GM21619 (cell line): Measurements from ENCODE around the gene GLI3.

Experiments used
- ATAC-seq: cut with Tn5 transposase; IDR thresholded peaks from one replicate; pipeline ENCODE4 v1.9.1; 2021; ENCODE audit not compliant: unreplicated experiment

Gene GLI3

DNA sequence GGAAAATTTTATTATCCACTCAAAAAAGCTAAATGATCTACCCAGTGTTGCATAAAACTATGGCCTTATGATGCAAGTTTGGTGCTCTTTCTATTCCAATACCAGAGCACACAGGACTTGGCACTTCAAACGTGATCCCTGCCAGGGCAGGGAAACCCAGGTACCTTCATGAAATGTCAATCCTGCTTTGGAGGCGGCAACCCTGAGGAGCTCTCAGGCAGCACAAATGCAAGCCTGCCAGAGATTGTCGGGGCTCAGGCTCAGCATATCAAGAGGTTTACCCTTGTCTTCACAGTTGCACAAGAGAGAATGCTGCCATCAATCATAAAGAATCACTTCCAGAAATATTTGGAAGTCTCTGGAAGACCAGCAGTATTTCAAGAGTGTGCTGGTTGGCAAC lies 151.5 kb downstream of the GLI3 start:
- no peak for ATAC-seq

DNA sequence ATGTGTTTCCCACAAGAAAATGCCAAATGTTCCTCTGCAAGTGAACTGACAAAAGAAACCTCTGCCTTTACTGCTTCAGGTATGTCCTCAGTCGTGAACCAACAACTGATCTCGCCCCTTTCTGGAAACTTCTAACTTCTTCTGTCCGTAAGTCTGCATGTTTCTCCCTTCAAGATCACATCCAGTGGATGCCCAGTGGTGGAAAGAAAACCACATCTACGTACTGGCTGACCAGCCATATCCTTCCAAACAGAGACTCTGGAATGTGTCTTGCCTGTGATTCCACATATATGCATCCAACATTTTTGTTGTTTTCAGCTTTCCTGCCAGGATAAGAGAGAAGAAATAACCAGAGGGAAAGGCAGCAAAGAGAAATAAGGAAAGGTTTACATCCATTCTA lies 152.7 kb downstream of the GLI3 start:
- no peak for ATAC-seq

DNA sequence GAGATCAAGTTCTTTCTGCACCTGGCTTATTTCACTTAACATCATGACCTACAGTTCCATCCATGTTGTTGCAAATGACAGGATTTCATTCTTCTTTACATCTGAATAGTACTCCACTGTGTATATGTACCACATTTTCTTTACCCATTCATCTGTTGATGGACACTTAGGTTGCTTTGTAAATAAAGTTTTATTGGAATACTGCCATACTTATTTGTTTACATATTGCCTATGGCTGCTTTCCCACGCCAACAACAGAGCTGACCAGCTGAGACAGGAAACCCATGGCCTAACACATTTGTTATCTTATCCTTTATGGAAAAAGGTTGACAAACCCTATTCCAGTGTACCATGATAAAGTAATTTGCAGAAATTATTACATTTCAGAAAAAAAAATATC lies 153.7 kb downstream of the GLI3 start:
- ATAC-seq, result no peak

DNA sequence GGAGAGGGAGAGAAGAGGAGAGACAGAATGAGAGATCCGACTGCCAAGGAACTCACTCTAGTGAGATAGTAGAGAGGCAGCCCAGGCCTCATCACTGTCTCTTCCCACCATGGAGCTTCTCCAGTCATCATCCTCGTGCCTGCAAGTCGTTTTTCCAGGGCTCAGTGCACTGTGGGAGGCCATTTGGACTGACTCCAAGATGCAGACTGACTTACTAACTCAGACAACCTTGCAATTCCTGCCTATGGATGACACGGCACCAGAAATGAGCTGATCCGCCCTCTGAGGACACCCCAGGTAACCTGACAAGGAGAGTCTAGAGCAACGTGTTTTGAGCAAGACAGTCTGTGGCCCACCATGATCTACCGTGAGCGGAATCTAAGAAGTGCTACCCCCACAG lies 154.9 kb downstream of the GLI3 start:
- no peak for ATAC-seq

DNA sequence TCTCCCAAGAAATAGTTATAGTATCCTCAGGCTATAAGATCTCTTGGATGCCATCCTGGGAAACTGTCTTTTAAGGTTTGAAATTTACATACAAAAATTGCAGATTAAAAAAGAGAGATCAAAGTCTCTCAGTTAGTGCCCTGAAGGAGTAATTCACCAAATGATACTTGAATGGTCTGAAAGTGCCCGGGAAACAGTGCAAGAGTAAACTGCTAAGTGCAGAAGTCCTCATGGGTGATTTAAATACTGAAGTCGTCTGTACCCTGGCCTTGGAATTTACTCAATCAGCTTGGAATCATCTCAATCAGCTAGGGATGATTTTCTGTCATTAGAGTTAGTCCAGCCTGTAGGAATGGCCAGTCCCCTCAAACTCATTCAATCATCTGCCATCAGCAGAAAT lies 155.3 kb downstream of the GLI3 start:
- ATAC-seq, result no peak

DNA sequence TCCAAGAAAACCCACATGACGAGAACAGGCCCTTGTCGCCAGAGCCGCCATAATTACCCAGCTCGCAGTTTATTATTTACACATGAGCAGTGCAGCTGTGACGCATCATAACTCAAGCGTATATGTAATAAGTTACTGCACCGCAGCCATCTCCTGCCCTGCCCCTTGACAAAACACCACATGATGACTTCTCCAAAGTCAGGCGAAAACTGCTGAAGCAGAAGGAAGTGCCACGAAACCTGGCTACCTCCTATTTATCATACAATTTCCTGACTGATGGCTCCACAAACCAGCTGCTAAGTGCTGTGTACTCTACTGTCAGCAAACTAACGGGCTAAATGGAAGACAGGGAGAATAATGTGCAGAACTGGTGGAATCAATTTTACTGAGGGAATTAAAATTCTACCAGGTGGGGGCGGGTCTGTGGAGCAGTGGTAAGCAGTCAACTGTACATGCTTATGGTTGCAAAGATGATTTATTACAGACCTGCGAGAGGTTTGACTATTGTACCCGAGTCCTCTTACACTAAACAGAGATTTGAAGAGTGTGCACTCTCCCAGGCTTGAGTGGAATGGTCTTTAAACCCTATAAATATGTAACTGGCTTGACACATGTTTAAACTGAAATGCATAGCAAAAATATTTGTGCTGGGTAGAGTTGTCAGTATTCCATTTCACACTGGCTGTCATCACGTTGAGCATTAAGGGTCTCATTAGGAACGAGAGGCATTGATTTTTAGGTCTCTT lies 156.0 kb downstream of the GLI3 start:
- ATAC-seq, result no peak

DNA sequence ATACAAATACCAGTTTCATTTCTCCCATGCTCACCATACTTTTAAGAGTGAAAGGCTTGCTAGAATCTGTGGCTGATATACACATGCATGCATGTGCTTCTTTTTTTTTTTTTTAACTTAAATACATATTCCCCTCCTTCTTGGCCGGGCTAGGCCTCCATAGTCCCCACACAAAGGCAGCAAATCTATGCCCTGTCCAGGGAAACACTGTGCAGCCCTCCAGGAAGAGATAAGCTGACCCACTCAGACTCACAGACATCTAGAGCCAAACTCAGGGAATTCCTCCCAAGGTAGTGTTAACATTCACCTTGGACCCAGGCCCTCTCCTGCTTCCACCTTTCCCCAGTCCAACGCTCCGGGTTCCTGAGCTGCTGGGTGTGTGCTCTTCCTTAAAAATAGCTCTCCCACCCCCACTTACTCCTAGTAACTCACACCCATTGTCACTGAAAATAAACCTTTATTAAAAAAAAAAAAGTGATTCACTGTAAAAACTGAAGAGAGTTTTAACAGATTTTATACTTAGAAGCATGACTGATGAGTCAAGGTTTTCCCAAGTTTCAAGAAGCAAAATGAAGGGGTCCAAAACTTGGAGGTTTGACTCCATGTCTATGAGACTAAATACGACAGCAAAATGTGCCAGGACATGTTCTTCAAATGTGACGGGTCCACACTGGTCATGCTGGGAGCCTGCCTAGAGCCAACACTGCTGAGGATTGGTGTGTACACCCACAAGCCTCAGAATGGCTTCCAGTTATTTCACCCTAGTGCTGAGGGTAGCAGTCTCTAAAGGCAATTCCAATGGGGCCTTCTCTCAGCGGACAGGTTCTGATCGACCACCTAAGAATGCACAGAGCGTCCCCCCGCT lies 159.5 kb downstream of the GLI3 start:
- no peak for ATAC-seq

DNA sequence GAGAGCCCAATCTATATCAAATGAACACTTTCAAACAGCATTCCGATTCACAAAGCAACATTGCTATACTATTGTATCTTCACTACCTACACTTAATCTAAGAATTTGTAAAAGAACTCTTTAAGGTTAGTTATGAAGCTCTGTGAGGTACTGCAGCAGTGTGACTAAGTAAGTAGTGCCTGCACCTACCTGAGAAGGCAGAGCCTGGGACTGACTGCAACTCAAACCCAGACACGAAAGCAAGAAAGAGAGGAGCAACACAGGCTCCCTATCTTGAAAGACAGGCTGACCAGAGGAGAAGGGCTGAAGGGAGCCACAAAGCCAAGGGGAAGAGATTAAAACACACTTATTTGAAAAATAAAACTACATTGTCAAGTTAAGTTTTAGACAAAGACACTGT lies 160.1 kb downstream of the GLI3 start:
- ATAC-seq, result no peak

DNA sequence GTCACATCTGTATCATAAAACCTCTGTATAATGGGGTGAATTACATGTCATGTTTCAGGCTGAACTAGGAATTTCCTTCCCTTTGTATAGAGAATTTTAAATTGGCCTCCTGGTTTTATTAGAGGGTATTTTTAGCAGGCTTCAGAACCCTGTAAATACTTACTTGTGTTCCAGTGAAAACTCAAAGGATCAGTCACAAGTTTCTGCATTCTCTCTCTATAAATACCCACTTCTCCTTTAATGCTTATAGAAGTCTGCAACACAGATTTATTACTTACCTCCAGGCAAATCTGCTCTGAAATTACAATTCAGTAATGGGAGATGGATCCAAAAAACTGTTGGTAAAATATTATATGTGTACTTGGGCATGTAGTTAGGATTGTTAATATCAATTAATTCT lies 161.6 kb downstream of the GLI3 start:
- no peak for ATAC-seq

DNA sequence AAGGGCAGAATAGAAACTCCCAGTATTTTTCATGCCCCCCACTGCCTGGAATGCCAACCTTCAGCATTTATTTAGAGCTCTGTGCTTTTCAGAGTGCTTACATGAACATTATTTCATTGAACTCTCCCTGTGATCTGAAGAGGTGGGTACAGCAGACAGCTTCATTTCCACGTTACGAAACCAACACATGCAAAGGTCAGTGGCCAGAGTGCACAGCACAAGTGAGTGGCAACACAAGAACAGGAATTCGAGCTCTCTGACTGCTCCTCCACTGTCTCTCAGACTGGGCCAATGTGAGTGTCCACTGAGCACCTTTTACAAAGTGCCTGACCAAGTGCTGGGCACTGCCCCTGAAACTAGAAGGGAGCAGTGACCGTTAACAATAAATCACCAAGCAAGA lies 162.9 kb downstream of the GLI3 start:
- no peak for ATAC-seq

DNA sequence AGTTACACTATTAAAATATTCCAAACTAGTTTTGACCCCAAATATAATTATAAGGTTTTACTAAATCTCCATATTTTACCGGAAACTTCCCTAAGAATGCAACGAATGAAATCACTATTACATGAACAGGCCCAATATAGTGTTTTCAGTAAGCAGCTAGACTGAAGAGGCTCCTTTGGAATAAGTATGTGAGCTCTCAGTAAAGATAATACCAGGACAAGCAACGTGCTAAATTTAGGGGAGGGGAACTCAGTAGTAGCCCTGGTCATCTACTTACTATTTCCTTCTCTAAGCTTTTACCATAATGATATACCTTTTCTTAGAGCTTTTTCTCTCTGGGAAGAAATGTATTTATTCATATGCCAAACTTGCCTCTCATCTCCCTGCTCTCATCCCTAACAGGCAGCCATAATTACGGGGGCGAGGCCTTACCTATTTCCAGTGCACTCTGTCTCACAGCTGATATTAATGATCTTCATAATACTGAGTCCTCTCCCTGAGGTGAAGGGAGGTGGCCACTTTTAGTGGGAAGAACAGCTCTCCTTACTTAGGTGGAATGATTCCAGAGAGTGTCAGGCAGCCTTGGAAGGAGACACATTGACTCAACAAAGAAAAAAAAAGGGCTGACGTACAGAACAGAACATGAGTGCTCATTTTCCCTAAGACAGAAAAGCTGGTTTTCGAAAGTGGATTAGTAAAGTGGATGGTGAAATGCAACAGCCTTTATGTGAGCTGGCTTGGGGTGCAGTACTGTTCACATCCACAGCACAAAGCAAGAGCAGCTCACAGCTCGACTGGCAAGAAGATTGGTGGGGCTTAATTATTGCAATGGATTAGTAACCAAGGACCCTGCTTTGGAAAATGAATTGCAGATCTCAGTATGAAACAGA lies 165.4 kb downstream of the GLI3 start:
- ATAC-seq, result no peak

DNA sequence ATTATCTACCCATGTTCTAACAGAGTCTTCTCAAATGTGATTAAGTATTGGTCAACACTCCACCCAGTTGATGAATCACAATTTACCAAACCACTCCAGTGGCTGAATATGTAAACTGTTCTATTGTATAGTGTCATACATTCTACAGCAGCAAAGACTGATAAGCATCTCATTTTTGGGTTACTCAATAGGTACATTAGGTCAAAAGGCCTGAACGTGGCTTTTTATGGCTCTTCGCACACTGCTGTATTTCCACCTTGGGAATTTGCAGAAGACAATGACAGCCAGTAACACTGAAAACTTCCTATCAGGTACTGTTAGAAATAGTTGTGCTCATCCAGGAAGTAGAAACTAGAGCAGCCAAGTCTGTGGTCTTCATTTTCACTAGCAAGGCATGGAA lies 166.9 kb downstream of the GLI3 start:
- no peak for ATAC-seq

DNA sequence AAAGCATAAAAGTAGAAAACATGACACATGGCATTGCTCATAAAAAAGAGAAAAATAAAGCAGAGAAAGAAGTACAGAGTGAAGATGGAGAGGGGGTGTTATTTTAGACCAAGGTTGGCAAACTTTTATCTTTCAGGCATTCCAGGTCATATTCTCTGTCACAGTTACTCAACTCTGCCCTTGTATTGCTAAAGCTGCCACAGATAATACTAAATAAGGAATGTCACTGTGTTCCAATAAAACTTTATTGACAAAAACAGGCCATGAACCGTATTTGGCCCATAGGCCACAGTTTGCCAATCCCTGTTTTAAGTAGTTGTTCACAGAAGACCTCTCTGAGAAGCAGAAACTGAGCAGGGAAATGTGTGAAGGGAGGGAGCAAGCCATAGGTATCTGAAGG lies 167.4 kb downstream of the GLI3 start:
- ATAC-seq, result no peak

DNA sequence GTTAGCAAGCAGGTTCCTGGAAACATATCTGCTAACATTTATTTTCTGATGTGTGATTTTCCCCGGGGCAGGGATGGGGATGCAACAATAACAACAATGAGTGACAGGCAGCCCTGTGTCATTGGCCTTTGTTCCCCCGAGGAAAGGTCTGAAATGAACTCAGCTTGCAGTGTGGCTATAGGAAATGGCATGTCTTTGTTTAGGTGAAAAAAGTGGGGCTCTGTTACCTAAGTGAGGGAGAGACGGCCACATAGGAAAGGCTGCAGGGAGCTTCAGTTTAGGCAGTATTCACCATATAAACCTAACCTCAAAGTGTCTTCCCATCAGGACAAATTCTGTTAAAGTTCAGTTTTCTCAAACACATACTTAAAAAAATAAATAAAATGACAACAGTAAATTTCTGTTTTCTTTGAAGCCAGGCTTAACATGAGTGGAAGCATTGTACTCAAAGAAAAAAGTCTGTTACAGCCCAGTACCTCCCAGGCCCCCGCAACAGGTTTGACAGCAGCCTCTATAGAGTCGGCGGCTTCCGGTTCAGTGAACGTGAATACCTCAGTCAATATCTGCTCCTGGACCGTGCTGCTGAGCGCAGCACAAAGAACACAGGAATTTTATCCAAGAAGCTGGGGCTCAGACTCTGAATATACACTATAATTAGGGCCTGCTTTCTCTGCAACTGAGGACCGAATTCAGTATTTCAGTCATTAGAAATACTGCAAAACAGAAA lies 168.3 kb downstream of the GLI3 start:
- ATAC-seq, result no peak

DNA sequence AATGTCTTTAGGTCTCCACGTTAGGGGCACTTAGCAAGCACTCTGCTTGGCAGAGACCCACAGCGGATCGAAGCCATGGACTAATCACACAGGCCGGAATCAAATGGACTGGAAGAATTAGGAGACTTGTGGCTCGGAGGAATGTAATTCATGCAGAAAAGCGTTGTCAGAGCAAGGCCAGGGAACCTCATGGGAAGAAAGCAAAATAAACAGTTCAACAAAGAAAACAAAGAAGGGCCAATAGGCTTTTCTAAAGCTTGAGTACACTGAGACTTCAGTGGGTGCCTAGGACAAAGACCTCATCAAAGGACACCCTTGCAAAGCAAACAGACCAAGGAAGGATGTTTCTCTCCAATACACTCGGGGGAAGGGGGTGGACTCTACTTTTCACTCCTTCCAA lies 171.1 kb downstream of the GLI3 start:
- no peak for ATAC-seq

DNA sequence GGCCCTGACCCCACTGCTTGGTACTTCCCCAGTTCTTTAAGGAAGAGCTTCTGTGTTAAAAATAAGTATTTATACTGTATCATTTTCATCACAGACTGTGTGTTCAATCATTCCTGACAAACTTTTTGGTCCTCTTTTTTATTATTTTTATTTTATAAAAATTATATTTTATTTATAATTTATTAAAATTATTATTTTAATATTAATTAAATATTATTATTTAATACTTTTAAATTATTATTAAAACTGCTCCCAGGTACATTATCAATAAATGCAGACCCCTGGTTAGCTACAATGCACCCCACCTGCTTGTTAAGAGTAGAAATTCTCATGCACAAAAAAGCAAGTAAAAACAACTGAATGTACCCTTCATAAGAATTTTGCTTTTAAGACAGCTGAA lies 172.0 kb downstream of the GLI3 start:
- no peak for ATAC-seq

DNA sequence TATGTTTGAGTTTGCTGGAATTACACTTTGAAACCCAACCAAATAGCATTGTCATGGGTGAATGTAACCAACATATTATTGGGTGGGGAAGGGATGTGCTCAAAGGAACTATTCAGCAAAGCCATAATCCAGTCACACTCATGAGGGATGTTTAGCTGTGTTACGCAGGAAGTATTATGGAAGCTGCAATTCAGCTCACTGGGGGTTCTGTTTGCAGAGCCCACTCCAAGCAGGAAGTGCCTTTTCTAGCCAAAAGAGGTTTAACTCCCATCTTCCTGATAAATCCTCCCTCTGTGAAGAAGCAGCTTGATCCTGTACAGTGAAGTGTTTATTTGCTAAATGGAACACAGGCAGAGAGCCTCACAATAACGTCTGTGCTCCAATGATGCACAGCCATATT lies 172.5 kb downstream of the GLI3 start:
- no peak for ATAC-seq

DNA sequence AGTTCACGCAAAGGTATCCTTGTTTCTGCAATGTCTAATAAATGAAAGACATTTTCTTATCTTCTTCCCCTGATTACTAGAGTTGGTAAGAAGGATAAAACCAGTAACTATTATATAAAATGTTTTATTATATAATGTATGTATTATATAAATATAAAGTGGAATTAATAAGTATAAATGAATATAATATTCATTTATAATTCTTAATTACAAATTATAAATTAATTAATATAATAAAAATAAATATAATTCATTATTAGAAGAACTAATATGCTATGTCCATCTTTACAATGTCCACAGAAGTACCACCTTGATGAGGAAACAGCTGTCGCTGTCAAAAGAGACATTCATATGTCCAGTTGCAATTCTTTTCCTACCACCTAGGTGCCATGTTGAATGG lies 177.7 kb downstream of the GLI3 start:
- no peak for ATAC-seq

DNA sequence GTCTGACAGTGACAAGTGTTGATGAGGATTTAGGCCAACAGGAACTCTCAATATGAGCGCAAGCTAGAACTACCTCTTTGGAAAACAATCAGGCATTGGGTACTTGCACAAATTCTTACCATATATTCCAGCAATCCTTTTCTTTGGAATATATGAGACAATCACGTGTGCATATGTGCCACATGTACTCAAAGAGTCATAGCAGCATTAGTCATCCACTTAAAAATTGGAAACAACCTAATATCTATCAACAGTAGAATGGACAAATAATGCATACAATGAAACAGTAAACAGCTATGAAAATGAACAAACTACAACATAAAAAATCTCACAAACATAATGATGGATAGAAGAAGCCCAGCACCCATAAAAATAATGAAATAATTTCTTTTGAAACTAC lies 179.7 kb downstream of the GLI3 start:
- ATAC-seq, result no peak

DNA sequence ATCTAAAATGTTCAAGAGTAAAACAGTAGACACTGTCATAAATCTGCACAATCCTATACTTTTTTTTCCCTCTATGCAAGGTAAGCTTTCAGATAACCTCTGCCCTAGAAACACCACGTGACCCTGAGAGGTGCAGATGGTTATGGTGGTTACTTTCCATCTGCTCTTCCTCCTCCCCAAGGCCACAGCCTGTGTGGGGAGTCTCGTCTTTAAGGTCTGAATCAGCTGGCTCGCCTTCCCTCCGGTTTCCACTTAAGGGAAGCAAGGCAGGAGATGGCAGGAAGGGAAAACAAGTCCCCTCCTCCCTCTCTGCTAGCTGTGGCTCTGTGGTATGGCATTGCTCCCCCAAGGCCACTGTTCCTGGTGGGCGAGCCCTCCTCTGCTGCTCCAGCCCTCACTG lies 181.8 kb downstream of the GLI3 start:
- no peak for ATAC-seq

DNA sequence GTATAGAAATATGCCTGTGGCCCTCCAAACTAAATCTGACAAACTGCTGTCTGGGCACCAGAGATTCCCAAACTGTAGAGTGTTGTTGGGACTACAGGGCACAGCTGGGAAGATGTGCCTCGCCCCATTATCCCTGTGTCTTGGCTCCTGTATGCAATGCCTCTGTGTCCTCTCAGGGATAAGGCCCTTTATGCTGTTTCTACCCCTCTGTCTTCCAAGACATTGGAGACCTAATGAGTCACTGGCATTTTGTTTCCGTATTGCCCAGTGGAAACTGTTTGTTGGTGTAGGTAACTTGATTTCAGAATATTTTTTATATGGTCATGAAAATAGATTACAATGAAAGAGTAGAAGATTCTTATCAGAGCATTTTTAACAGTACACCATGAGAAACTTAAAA lies 183.2 kb downstream of the GLI3 start:
- no peak for ATAC-seq
